HepG2 (cell line): ENCODE measurements around the gene OXLD1. TPM values are rescaled to one million over a fixed set of nuclear protein-coding genes. Genes with fewer than 3 reads are reported as not detected.
A peak's percentile ranks its signal among the peaks of the same experiment; 100 is the strongest.

ENCODE experiments used
- CBX1 ChIP-seq: IDR thresholded peaks from one replicate; pipeline ENCODE4 v1.6.1; 2016; ENCODE audit warnings: antibody characterized with exemption, low read depth
- HDAC2 ChIP-seq: sonication (generic); formaldehyde crosslinking; IDR thresholded peaks from 2 replicates; pipeline ENCODE4 v1.4.0; 2020; ENCODE audit warnings: missing genetic modification reagents
- IKZF1 ChIP-seq: fragments of 450-650 bp; IDR thresholded peaks from 2 replicates; pipeline ENCODE4 v1.7.1; 2016
- MED13 ChIP-seq: sonication (generic); formaldehyde crosslinking; IDR thresholded peaks from 2 replicates; pipeline ENCODE4 v1.5.0; 2020; ENCODE audit warnings: missing genetic modification reagents
- MZF1 ChIP-seq: sonication (generic); formaldehyde crosslinking; IDR thresholded peaks from 2 replicates; pipeline ENCODE4 v1.8.1; 2023; ENCODE audit warnings: mild to moderate bottlenecking, missing genetic modification reagents, borderline replicate concordance
- NAIF1 ChIP-seq: sonication (generic); formaldehyde crosslinking; IDR thresholded peaks from 2 replicates; pipeline ENCODE4 v1.5.0; 2020; ENCODE audit warnings: mild to moderate bottlenecking, missing genetic modification reagents, borderline replicate concordance
- PAF1 ChIP-seq: IDR thresholded peaks from 2 replicates; pipeline ENCODE4 v1.6.1; 2016; ENCODE audit warnings: missing genetic modification reagents, missing compliant biosample characterization
- RXRA ChIP-seq: sonication (generic); formaldehyde crosslinking; IDR thresholded peaks from 2 replicates; pipeline ENCODE4 v1.5.1; 2020; ENCODE audit warnings: missing genetic modification reagents
- ZC3H13 ChIP-seq: sonication (generic); formaldehyde crosslinking; IDR thresholded peaks from 2 replicates; pipeline ENCODE4 v1.8.1; 2023; ENCODE audit warnings: mild to moderate bottlenecking, missing genetic modification reagents, moderate library complexity
- ZFX ChIP-seq: sonication (generic); formaldehyde crosslinking; IDR thresholded peaks from 2 replicates; pipeline ENCODE4 v1.4.0; 2020; ENCODE audit warnings: mild to moderate bottlenecking, low read depth, missing genetic modification reagents, moderate library complexity
- ZNF138 ChIP-seq: sonication (generic); formaldehyde crosslinking; IDR thresholded peaks from 2 replicates; pipeline ENCODE4 v1.5.0; 2020; ENCODE audit warnings: mild to moderate bottlenecking, low read depth, missing genetic modification reagents
- ZNF234 ChIP-seq: sonication (generic); formaldehyde crosslinking; conservative IDR thresholded peaks from 2 replicates; pipeline ENCODE4 v1.5.1; 2020; ENCODE audit warnings: mild to moderate bottlenecking, missing genetic modification reagents
- polyA plus RNA-seq, 8 experiments: library from polyadenylated mRNA; depleted of rRNA in 3 of 8; stranded (reverse) in 7 of 8; unstranded in 1 of 8; fragments of >200 nt; fragmentation: Illumina TruSeq in 4 of 8; extraction: Trizol in 4 of 8; gene quantifications; 2 replicates each; pipeline versions ENCODE4 v1.2.1 to v1.2.3, GENCODE V29; 2011 to 2016; ENCODE audit warnings: low read depth in 4 of 8, missing spikeins in 1 of 8, mixed read lengths in 1 of 8; ENCODE audit not compliant: insufficient read depth in 1 of 8
- total RNA-seq, 5 experiments: library from RNA; depleted of rRNA; stranded (reverse); fragments of >200 nt; fragmentation: Illumina TruSeq; extraction: Trizol; gene quantifications; 2 replicates each; pipeline ENCODE4 v1.2.3, GENCODE V29; 2016; ENCODE audit warnings: low read depth in 1 of 5
- TF ChIP-seq, protein P1 (sequence below): sonication (generic); formaldehyde crosslinking; IDR thresholded peaks from 2 replicates; pipeline ENCODE4 v1.4.0; 2020; ENCODE audit warnings: missing genetic modification reagents
- TF ChIP-seq, protein P2 (sequence below): sonication (generic); formaldehyde crosslinking; IDR thresholded peaks from 2 replicates; pipeline ENCODE4 v1.4.0; 2020; ENCODE audit warnings: low read depth, mild to moderate bottlenecking, missing genetic modification reagents
- TF ChIP-seq, protein P3 (sequence below): sonication (generic); formaldehyde crosslinking; IDR thresholded peaks from 2 replicates; pipeline ENCODE4 v1.4.0; 2020; ENCODE audit warnings: missing genetic modification reagents
- TF ChIP-seq, protein P4 (sequence below): sonication (generic); formaldehyde crosslinking; IDR thresholded peaks from 2 replicates; pipeline ENCODE4 v1.5.0; 2020; ENCODE audit warnings: mild to moderate bottlenecking, missing genetic modification reagents, borderline replicate concordance
- TF ChIP-seq, protein P5 (sequence below): sonication (generic); formaldehyde crosslinking; IDR thresholded peaks from 2 replicates; pipeline ENCODE4 v1.5.0; 2020; ENCODE audit warnings: mild to moderate bottlenecking, missing genetic modification reagents

The OXLD1 gene
- total and polyA plus RNA-seq, 2 of the 13 experiments (the other 11 are each of a cell fraction or from before 2014, with no cell fraction given) = 27.1 to 37.5 TPM

DNA sequence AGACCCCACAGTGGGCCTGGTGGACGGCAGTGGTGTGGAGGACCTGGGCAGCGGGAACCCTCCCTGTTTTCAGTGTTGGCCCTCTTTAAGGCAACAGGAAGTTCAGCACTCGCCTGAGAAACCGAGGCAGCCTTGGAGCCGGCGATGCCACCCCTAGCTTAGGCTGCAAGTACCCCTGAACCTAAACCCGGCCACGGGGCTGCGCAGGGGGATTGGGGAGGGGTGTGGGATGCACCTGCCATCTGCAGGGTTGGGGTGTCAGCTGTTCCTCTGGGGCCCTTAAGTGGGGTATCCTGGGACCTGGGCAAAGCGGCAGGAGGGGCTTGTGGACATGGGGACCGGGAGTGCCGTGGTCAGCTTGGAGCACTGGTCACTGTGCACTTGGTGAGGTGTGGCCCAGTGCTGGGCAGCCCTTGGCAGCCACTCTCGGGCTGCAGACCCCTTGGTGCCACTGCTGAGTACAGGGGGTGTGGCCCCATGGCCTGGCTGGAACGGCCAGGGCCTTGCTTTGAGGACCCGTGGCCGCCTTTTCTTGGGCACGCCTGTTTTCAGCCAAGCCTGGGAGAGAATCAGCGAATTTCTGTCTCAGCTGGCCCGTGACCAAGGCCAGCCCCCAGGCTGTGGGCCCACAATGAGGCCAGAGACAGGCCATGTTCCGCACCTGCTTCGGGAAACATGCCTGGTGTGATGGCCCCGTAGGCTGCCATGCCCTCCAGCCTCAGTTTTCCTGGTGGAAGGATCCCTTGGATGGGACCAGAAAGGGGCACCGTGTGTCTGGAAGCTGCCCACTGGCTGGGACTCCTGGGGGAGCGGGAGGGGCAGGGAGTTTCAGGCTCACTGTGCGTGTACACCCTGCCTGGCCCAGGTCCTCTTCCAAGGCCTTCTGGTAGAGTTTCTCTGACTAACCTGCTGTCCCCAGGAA is 41.6 kb upstream of the OXLD1 start (continued):
- TF ChIP-seq, protein P1, sequence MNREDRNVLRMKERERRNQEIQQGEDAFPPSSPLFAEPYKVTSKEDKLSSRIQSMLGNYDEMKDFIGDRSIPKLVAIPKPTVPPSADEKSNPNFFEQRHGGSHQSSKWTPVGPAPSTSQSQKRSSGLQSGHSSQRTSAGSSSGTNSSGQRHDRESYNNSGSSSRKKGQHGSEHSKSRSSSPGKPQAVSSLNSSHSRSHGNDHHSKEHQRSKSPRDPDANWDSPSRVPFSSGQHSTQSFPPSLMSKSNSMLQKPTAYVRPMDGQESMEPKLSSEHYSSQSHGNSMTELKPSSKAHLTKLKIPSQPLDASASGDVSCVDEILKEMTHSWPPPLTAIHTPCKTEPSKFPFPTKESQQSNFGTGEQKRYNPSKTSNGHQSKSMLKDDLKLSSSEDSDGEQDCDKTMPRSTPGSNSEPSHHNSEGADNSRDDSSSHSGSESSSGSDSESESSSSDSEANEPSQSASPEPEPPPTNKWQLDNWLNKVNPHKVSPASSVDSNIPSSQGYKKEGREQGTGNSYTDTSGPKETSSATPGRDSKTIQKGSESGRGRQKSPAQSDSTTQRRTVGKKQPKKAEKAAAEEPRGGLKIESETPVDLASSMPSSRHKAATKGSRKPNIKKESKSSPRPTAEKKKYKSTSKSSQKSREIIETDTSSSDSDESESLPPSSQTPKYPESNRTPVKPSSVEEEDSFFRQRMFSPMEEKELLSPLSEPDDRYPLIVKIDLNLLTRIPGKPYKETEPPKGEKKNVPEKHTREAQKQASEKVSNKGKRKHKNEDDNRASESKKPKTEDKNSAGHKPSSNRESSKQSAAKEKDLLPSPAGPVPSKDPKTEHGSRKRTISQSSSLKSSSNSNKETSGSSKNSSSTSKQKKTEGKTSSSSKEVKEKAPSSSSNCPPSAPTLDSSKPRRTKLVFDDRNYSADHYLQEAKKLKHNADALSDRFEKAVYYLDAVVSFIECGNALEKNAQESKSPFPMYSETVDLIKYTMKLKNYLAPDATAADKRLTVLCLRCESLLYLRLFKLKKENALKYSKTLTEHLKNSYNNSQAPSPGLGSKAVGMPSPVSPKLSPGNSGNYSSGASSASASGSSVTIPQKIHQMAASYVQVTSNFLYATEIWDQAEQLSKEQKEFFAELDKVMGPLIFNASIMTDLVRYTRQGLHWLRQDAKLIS (CRISPR knock-in tag) = peak; percentile 8; the same call in 1 of the 2 replicates
- TF ChIP-seq NAIF1 (CRISPR knock-in tag) = no peak
- no peak for TF ChIP-seq IKZF1
- 0 out of 2 replicates have a peak, but pooled peaks have one; percentile 26 for TF ChIP-seq ZNF138 (CRISPR knock-in tag)
- no peak for TF ChIP-seq MZF1 (CRISPR knock-in tag)
- TF ChIP-seq ZC3H13 (CRISPR knock-in tag) = peak; percentile 60; the same call in 1 of the 2 replicates
- TF ChIP-seq, protein P2, sequence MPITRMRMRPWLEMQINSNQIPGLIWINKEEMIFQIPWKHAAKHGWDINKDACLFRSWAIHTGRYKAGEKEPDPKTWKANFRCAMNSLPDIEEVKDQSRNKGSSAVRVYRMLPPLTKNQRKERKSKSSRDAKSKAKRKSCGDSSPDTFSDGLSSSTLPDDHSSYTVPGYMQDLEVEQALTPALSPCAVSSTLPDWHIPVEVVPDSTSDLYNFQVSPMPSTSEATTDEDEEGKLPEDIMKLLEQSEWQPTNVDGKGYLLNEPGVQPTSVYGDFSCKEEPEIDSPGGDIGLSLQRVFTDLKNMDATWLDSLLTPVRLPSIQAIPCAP = no peak
- no peak for TF ChIP-seq ZFX (CRISPR knock-in tag)
- TF ChIP-seq, protein P3, sequence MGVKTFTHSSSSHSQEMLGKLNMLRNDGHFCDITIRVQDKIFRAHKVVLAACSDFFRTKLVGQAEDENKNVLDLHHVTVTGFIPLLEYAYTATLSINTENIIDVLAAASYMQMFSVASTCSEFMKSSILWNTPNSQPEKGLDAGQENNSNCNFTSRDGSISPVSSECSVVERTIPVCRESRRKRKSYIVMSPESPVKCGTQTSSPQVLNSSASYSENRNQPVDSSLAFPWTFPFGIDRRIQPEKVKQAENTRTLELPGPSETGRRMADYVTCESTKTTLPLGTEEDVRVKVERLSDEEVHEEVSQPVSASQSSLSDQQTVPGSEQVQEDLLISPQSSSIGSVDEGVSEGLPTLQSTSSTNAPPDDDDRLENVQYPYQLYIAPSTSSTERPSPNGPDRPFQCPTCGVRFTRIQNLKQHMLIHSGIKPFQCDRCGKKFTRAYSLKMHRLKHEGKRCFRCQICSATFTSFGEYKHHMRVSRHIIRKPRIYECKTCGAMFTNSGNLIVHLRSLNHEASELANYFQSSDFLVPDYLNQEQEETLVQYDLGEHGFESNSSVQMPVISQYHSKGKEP (CRISPR knock-in tag) = no peak
- TF ChIP-seq, protein P4, sequence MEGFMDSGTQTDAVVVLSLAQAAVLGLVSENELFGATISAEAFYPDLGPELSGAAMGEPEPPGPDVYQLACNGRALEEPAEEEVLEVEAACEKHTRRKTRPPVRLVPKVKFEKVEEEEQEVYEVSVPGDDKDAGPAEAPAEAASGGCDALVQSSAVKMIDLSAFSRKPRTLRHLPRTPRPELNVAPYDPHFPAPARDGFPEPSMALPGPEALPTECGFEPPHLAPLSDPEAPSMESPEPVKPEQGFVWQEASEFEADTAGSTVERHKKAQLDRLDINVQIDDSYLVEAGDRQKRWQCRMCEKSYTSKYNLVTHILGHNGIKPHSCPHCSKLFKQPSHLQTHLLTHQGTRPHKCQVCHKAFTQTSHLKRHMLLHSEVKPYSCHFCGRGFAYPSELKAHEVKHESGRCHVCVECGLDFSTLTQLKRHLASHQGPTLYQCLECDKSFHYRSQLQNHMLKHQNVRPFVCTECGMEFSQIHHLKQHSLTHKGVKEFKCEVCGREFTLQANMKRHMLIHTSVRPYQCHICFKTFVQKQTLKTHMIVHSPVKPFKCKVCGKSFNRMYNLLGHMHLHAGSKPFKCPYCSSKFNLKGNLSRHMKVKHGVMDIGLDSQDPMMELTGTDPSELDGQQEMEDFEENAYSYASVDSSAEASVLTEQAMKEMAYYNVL (CRISPR knock-in tag) = no peak
- TF ChIP-seq CBX1 = no peak
- TF ChIP-seq RXRA (CRISPR knock-in tag) = 0 out of 2 replicates have a peak, but pooled peaks have one; percentile 3
- peak; percentile 49; the same call in 1 of the 2 replicates for TF ChIP-seq PAF1 (CRISPR knock-in tag)
- TF ChIP-seq ZNF234 (CRISPR knock-in tag) = no peak
- TF ChIP-seq, protein P5, sequence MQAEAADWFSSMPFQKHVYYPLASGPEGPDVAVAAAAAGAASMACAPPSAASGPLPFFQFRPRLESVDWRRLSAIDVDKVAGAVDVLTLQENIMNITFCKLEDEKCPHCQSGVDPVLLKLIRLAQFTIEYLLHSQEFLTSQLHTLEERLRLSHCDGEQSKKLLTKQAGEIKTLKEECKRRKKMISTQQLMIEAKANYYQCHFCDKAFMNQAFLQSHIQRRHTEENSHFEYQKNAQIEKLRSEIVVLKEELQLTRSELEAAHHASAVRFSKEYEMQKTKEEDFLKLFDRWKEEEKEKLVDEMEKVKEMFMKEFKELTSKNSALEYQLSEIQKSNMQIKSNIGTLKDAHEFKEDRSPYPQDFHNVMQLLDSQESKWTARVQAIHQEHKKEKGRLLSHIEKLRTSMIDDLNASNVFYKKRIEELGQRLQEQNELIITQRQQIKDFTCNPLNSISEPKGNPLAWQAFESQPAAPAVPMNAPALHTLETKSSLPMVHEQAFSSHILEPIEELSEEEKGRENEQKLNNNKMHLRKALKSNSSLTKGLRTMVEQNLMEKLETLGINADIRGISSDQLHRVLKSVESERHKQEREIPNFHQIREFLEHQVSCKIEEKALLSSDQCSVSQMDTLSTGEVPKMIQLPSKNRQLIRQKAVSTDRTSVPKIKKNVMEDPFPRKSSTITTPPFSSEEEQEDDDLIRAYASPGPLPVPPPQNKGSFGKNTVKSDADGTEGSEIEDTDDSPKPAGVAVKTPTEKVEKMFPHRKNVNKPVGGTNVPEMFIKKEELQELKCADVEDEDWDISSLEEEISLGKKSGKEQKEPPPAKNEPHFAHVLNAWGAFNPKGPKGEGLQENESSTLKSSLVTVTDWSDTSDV (CRISPR knock-in tag) = no peak
- no peak for TF ChIP-seq MED13 (CRISPR knock-in tag)
- no peak for TF ChIP-seq HDAC2 (CRISPR knock-in tag)
